Dedifferentiated amniotic fluid mesenchymal stem cell (primary cell): ENCODE measurements around the gene KCNQ5.

ENCODE experiments used
- DNase-seq: peaks from one replicate; pipeline ENCODE4 v3.0.0-alpha.2; 2016; ENCODE audit errors: extremely low spot score

KCNQ5 gene

DNA sequence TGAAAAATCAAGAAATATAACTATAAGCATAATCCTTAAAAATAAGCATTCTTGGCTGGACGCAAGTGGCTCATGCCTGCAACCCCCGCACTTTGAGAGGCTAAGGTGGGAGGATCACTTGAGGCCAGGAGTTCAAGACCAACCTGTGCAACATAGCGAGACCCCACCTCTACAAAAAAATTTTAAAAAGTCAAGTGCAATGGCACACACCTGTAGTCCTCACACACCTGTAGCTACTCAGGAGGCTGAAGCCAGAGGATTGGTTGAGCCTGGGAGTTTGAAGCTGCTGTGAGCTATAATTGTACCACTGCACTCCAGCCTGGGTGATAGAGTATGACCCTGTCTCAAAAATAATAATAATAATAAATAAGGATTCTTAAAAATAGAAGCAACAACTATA is 494.5 kb downstream of the KCNQ5 start:
- DNase-seq = no peak

- DNase-seq = no peak
These were observed 499.6 kb downstream of the KCNQ5 start for GRCh38 chr6:73121421-73121993.

DNA sequence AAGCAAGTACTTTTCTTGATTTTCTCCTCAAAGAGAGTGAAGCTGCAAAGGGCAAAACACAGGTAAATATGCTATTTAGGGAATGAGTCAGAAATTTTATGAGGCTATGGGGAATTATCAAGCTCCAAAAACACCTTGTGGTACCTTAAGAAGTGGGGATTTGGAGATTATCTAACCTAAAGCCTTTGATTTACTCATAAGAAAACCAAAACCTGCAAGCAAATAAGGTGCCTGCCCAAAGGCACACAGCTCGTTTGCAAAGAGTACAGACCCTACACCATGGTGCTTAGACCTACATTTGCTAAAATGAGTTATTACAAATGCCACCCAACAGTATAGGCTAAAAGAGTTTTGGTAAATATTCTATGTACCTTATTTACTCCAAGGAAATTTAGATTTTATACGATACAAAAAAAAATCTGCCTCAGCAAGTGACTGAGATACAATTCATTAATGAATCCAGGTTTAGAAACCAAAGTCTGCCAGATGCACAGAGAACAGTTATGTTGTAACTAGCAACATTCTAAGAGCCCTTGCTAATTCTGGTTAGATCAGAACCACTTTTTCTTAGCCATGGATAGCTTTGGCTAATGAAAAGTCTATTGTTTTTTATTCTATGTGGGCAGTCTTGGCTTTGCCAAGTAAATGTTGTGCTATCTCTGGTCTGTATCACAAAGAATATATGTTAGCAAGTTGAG is 501.9 kb downstream of the KCNQ5 start:
- no peak for DNase-seq

DNA sequence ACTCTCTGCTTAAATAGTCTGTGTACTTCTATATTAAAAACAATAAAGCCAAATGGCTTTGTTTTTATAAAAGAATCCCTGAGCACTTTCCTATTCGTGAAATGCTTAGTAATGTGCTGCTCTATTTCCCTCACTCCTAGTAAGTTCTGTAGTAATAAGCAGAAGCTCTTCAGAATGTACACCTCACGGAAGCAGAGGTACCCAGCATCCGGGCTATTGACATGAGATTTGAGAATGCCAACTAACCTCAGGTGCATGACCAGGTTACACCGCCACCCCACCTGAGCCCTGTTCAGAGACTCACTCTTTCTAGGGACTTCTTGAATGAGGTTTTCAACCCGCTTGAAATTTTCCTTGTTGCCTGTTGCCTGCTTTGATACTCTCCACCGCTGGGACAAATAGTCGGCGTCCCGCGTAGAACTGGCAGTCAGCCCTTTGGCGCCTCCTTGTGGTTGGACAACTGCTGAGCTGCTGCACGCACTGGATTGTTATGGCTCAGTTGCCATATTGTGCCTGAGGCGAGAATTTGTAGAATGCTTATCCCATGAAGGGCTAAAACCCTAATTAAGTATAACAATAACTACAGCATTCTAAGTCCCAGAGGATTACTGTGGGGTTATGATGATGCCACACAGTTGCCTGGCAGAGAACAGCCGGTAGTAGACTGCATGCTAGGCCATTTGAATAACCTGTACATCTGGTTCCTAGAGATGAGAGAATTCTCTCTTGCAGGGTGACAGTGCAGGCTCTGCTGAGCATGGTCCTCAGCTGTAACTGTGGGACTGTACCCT is 508.0 kb downstream of the KCNQ5 start:
- peak; percentile 88 for DNase-seq

- DNase-seq = no peak
These were observed 509.8 kb downstream of the KCNQ5 start for GRCh38 chr6:73131706-73132105.

GRCh38 chr6:73134588-73134987 is 512.7 kb downstream of the KCNQ5 start:
- DNase-seq = no peak

DNA sequence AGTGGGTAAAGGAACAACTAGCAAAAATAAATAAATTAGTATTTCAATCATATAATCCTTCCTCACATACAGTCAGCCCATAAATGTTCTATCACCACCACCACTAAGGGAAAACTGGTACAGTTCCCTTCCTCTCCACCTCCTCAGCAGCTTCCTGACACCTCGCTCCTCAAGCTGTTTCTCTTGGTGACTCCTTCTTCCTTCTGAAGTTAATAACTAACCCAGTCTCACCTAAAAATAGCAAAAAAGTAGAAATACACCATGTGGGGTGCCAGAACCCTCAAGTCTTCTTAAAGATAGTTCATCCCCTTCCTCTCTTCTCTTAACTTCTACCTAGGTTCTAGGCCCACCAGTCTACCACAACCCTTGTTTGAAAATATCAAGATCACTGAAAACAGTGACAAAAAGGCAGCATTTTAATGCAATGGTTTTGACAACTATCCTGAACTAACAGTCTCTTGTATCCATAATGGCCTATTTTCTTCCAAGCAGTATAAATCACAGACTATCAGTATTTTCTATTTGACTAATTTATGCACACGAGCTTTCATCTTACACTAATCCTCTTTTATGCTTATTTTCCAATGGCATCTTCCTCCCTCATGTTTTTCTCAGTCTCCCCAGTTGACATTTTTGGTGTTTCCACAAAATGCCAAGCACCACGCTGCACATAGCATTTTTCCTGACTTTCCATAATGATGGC is 518.0 kb downstream of the KCNQ5 start:
- DNase-seq = no peak

- DNase-seq = no peak
These were observed 521.7 kb downstream of the KCNQ5 start for GRCh38 chr6:73143551-73143950.

DNA sequence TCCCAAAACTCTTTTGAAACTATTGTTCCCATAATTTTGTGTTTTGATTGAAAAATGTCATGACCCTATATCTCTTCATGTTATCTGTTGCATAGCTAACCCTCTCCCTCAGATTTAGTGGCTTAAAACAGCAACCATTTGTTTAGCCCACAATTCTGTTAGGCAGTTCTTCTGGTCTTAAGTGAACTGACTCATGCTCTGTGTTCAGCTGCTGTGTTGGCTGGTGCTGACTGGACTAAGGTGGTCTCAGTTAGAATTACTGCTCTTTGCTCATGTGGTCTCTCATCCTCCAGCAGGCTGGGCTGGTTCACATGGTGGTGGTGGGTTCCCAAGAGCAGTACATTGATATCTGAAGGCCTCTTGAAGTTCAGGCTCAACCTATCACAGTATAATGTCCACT is 522.7 kb downstream of the KCNQ5 start:
- no peak for DNase-seq

DNA sequence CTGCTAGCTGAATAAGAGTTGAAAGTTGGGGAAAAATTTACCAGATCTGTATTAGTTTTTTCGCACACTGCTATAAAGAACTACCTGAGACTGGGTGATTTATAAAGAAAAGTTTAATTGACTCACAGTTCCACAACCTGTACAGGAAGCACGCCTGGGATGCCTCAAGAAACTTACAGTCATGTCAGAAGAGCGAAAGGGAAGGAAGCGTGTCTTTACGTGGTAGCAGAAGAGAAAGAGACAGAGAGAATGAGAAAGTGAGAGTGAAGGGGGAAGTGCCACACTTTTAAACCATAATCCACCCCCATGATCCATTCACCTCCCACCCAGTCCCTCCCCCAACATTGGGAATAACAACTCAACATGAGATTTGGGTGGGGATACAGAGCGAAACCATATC is 523.8 kb downstream of the KCNQ5 start:
- DNase-seq = no peak

DNA sequence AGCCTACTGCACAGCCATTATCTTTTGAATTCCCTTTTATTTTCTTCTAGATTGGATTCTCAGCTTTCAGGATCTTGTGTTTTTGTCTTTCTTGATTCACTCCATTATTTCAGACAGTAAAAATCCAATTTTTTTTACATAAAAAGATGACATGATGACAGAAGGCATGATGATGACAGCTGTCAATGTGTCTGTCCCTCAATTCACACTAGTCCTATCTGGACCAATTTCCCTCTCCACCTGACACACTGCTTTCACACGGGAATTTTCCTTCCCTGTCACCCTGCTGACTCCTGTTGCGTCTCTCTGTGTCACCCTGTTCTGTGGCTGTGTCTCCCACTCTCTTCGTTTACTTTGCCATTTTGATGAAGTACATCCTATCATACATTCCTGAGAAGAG is 529.9 kb downstream of the KCNQ5 start:
- no peak for DNase-seq

DNA sequence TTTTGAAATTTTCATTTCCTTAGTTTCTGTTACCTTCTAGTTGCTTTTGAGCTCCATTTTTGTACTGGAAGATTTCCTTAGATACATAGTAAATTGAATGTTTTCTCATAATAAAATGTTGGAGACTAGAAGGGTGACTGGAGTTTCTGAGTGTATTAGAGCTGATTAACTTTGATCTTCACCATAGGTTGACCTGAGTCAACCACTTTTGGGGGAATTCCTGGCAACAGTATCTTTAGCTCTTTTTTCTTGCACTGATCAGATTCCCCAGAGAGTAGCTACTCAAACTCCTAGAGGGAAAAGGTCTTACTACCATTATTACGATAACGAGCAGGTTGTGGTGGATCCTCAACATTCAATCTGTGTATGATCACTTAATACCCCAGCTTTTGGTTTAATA is 530.7 kb downstream of the KCNQ5 start:
- DNase-seq = no peak

DNA sequence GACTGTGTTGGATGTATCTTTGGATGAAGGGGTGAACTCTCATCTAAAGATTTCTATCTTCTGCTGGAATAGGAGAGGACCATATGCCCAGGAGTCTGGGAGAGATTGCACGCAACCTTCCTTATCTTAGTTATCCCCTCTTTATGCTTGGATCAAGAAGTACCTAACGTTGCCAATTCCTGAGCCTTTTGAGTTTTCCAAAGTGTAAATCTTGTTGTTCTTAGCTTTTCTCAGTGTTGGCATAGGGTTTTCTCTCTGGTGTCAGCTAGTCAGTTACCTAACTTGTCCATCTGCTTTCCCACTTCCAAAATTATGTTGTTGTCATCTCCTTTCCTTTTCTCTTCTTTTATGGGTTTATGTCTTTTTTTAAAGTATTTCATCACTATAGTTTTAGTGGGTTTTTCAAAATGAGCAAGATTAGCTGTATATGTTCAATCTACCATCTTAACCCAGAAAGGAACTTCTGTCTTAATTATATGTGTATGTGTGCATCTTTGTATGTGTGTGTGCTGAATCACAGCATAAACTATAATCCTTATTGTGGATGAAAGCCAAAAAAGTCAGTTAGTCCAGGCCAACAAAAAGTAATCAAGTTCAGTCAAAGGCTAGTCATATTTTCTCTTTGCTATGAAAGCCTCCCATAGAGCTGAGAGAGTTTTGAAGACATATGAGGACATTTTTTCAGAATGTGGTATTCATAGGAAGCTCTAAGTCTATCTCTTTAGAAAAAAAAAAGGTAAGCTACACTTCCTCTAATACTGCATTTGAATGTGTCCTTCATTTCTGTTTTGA is 531.3 kb downstream of the KCNQ5 start:
- DNase-seq = peak; percentile 18

- no peak for DNase-seq
These were observed 535.2 kb downstream of the KCNQ5 start for GRCh38 chr6:73156793-73157767.

GRCh38 chr6:73157870-73158269 is 536.0 kb downstream of the KCNQ5 start:
- no peak for DNase-seq

- DNase-seq = no peak
These were observed 547.2 kb downstream of the KCNQ5 start for GRCh38 chr6:73169111-73169510.

DNA sequence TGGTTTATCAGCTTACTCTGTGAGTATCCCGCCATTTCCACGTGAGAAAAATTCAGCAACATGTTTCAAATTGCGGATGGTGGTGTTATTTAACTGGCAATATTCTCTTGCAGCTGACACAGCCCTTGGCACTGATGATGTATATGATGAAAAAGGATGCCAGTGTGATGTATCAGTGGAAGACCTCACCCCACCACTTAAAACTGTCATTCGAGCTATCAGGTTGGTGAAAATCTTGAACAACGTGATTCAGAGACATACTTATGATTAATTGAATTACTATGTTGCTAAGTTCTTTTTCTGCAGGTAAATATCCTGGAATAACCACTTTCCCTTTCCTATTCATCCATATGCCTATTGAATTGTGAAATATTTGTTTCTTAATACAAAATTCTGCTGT is 547.8 kb downstream of the KCNQ5 start:
- DNase-seq = no peak

- no peak for DNase-seq
These were observed 552.8 kb downstream of the KCNQ5 start for GRCh38 chr6:73174646-73175045.

- no peak for DNase-seq
These were observed 554.2 kb downstream of the KCNQ5 start for GRCh38 chr6:73176057-73176456.

DNA sequence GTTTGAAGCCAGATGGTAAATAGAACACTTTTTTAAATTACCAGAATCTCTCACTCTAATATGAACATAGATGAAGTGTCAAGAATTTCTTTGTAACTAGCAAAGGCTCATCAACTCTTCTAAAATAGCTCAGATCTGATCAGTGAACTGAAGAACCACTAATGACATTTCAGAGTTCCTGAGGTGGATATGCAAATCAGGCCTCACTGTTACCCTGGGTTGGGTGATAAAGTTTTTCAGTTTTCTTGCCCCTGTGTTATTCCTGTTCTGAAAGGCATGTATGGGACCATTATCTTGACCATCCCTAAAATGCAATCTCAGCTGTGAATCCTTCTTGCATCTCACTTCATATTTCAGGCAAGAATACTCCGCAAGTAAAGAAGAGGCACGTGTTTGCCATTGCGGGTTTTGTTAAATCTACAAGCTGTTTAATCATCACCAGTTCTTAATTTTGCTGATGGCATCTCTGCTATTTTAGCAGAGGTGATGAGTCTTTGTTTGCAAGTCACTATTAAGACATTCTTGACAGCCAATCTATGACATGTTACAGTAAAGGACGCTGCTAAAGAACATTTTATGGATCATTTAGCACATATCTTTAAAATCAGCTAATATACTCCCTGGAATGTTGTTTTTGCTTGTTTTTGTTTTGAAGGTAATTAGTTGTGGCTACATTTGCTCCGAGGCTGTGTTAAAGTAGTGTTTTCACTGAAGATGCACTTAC is 555.5 kb downstream of the KCNQ5 start:
- DNase-seq = no peak
